Left renal pelvis (tissue), 4 donors: Measurements from ENCODE around the gene PRTN3. TPM values are rescaled to one million over a fixed set of nuclear protein-coding genes. Genes with fewer than 3 reads are reported as not detected.

ENCODE experiments used
- DNase-seq, 4 donors: peaks; one replicate each; pipeline ENCODE4 v3.0.0-alpha.2; 2013; ENCODE audit warnings: low read depth in 4 of 4, low spot score in 3 of 4
- polyA plus RNA-seq, 4 donors: library from polyadenylated mRNA; unstranded; fragments of 120-200 nt; gene quantifications; one replicate each; pipeline ENCODE4 v1.2.1, GENCODE V29; 2013; ENCODE audit not compliant: insufficient read length in 4 of 4

Gene PRTN3
- polyA plus RNA-seq, 4 donors: 0.59 to 2.0 (median 1.0) TPM

- no peak for DNase-seq
Observed at GRCh38 chr19:802498-803098, 38.2 kb upstream of the PRTN3 start.

GRCh38 chr19:803099-803561 is 37.7 kb upstream of the PRTN3 start:
- no peak for DNase-seq

GRCh38 chr19:803686-804418 is 36.9 kb upstream of the PRTN3 start:
- DNase-seq: no peak

DNA sequence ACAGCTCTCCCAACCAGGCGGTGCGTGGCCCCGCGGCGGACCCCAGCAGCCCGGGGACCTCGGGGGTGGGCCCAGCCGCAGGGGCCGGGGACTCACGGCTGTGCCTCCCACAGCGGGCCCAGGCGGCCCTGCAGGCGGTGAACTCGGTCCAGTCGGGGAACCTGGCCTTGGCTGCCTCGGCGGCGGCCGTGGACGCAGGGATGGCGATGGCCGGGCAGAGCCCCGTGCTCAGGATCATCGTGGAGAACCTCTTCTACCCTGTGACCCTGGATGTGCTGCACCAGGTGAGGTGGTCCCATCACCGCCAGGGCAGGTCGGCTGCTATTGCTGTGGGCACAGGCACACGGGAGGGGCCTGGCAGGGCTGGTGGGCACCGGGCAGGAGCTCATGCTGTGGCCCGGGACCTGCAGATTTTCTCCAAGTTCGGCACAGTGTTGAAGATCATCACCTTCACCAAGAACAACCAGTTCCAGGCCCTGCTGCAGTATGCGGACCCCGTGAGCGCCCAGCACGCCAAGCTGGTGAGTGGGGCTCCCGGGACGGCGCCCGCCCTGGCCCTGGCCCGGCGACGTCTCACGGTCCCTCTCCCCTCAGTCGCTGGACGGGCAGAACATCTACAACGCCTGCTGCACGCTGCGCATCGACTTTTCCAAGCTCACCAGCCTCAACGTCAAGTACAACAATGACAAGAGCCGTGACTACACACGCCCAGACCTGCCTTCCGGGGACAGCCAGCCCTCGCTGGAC is 36.2 kb upstream of the PRTN3 start:
- no peak for DNase-seq

DNA sequence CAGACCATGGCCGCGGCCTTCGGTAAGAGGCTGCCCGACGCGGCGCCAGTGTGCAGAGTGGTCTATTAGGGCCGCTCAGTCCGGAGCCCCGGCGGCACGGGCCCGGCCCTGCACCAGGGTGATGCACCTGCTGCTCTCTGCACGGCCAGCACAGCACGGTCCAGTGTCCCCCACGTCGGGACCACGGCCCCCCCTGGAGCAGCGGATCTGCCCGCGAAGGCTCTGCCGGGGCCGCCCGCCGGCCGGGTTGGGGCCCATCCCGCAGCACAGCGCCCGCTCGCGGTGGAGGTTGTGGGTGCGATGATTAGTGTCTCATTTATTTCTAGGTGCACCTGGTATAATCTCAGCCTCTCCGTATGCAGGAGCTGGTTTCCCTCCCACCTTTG is 35.6 kb upstream of the PRTN3 start:
- DNase-seq: no peak

GRCh38 chr19:805600-806550 is 34.9 kb upstream of the PRTN3 start:
- no peak for DNase-seq

DNA sequence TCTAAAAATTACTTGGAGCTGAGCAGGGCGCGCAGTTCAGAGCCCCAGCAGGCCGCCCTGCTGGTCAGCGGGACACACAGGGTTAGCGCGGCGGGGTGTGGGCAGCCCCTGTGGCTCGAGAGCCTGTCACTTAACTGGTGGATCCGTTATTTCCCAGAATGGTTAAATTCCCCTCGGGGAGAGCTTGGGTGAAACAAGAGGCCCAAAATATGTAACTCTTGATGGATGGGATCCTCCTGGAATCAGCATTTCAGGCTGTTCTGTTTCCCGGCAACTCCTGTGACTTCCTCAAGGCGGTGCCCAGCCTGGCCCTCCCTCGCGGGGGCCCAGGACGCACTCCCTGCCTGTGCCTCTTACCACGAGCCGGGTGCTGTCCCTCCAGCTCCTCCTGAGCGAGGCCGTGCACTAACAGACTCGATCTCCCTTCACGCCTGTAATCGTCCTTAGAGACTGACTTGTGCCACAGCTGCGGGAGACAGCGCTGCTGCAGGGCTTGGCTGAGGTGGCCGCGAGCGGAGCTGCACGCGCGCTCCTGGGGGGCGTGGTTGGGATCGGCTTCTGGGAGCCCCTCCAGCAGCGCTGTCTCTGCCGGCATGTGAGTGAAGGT is 33.9 kb upstream of the PRTN3 start:
- DNase-seq: no peak

- no peak for DNase-seq
Observed at GRCh38 chr19:807627-808422, 33.0 kb upstream of the PRTN3 start.

- no peak for DNase-seq
Observed at GRCh38 chr19:808423-808775, 32.4 kb upstream of the PRTN3 start.

GRCh38 chr19:810077-810855 is 30.5 kb upstream of the PRTN3 start:
- no peak for DNase-seq

DNA sequence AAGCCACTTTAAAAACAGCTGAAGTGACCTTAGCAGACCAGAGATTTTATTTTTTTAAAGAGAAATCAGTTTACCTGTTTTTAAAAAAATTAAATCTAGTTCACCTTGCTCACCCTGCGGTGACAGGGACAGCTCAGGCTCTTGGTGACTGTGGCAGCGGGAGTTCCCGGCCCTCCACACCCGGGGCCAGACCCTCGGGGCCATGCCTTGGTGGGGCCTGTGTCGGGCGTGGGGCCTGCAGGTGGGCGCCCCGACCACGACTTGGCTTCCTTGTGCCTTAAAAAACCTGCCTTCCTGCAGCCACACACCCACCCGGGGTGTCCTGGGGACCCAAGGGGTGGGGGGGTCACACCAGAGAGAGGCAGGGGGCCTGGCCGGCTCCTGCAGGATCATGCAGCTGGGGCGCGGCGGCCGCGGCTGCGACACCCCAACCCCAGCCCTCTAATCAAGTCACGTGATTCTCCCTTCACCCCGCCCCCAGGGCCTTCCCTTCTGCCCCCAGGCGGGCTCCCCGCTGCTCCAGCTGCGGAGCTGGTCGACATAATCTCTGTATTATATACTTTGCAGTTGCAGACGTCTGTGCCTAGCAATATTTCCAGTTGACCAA is 29.8 kb upstream of the PRTN3 start:
- no peak for DNase-seq

- DNase-seq: no peak
Observed at GRCh38 chr19:811506-812048, 29.2 kb upstream of the PRTN3 start.

- DNase-seq: no peak
Observed at GRCh38 chr19:812049-812746, 28.6 kb upstream of the PRTN3 start.

DNA sequence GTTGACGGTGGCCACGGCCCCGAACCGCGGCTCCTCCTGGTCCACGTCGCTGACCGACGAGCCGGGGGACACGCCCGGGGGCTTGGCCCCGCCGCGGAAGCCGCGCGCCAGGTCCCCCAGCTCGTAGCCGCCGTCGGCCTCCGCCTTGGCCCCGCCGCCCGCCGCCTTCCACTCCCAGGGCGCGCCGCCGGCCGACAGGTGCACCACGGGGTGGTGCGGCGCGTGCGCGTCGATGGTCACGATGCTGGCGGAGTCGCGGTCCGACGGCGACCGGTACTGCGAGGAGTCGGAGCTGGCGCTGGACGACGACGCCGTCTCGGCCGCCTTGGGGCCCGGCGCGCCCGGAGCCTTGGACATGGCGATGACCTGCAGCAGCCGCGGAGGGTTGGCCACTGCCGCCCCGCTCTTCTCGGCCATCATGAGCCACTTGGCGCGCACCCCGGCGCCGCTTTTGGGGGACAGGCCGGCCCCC is 28.0 kb upstream of the PRTN3 start:
- DNase-seq: no peak

DNA sequence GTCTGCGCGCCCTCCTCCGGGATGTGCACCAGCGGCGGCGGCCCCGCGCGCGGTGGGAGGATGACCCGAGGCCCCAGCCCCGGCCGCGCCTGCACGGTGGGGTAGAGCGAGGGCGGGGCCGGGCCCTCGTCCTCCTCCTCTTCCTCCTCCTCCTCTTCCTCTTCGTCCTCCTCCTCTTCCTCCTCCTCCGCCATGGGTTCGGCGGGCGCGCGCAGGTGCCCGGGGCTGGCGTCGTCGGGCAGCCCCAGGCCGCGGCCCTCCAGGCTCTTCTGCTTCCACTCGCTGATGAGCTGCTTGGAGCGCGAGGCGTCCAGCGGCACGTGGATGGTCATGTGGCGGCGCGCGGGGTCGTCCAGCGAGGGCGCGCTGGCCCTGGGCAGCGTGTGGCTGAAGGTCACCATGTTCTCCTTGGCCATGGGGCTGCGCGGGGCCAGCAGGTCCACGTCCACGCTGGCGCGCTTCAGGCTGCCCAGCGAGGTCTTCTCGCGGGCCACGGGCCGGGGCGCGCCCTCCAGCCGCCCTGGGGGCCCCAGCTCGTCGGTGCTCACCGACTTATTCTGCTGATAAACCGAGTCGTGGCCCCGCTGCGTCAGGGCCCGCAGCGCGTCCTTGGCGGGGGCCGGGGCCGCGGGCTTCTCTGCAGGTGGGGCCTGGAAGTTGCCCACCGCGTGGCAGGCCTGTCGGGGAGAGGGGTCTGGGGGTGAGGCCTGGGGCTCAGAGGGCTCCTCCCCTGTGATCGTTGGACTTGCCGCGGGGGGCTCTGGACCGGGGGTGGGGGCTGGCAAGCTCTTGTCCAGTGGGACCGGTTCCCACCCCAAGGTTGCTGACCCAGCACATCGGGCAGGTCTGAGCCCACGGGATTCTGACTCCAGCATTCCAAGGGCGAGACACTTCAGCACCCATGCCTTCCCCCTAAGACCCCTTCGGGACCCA is 27.3 kb upstream of the PRTN3 start:
- DNase-seq: no peak
